ENCODE data around the gene MARS1. TPM values are rescaled to one million over a fixed set of nuclear protein-coding genes. Genes with fewer than 3 reads are reported as not detected.

MARS1 gene
- total RNA-seq, 2 experiments from 2014 or later = 203 to 204 TPM

- Histone ChIP-seq H3K27ac (ENCODE audit: low read depth in 1 of 2, low read length in 2 of 2) (no peak overlapping the region), H3K36me3 (ENCODE audit: insufficient read depth, low read length) (peaks cover 77% of the 10 kb centered on the region), H3K9me3 (ENCODE audit: control insufficient read depth in 1 of 2, insufficient read depth in 1 of 2, low read length in 2 of 2) (no peaks in the 10 kb centered on the region), H3K4me3 (ENCODE audit: low read length) (no peak overlapping the region), H3K27me3 (ENCODE audit: control insufficient read depth in 1 of 2, insufficient read depth in 2 of 2, low read length in 2 of 2) (no peaks in the 10 kb centered on the region), H3K4me1 (ENCODE audit: insufficient read depth, low read length) (peaks cover 38% of the 10 kb centered on the region)
- DNase-seq (no peak), ATAC-seq (ENCODE audit: poor library complexity) (no peak)
- no peak overlapping the region for H3K27ac Mint-ChIP-seq
- H3K4me1 Mint-ChIP-seq (ENCODE audit: low read depth) = peaks cover 18% of the 10 kb centered on the region
- POLR2A ChIA-PET = interaction anchor here (1.1 kb wide), 1 partner anchor 13 kb away, joined by 3 read pairs; no protein-coding TSS in a partner anchor
- peaks cover 83% of the 10 kb centered on the region for H3K36me3 Mint-ChIP-seq (ENCODE audit: low read depth)
- H3K4me3 Mint-ChIP-seq = no peak overlapping the region
- no peak for TF ChIP-seq CTCF (IDR thresholded peaks at IDR 0.05)
- intact Hi-C loops (cut with DNase I, micrococcal nuclease) = loop anchor here in 1 of 2 experiments (2.0 kb wide), 1 partner anchor 62 kb away; no protein-coding TSS in a partner anchor
- H3K9me3 Mint-ChIP-seq = no peaks in the 10 kb centered on the region
- H3K27me3 Mint-ChIP-seq = no peaks in the 10 kb centered on the region
- CTCF ChIA-PET = no interaction called here
These were observed 39.3 kb downstream of the MARS1 start for GRCh38 chr12:57527184-57527583.

GRCh38 chr12:57528176-57528575, 40.3 kb downstream of the MARS1 start:
- CTCF ChIA-PET = no interaction called here
- peaks cover 33% of the 10 kb centered on the region for H3K4me1 ChIP-seq (ENCODE audit: insufficient read depth, low read length)
- H3K36me3 ChIP-seq (ENCODE audit: insufficient read depth, low read length) = peaks cover 87% of the 10 kb centered on the region
- intact Hi-C loops (cut with DNase I, micrococcal nuclease) = no loop called here
- Mint-ChIP-seq H3K9me3 (no peaks in the 10 kb centered on the region), H3K4me3 (no peak overlapping the region), H3K4me1 (ENCODE audit: low read depth) (peaks cover 15% of the 10 kb centered on the region), H3K36me3 (ENCODE audit: low read depth) (peaks cover 90% of the 10 kb centered on the region), H3K27ac (no peak overlapping the region), H3K27me3 (no peaks in the 10 kb centered on the region)
- no peaks in the 10 kb centered on the region for H3K9me3 ChIP-seq (ENCODE audit: control insufficient read depth in 1 of 2, insufficient read depth in 1 of 2, low read length in 2 of 2)
- DNase-seq (no peak), ATAC-seq (ENCODE audit: poor library complexity) (no peak)
- POLR2A ChIA-PET = no interaction called here
- no peak overlapping the region for H3K4me3 ChIP-seq (ENCODE audit: low read length)
- TF ChIP-seq CTCF (IDR thresholded peaks at IDR 0.05) = no peak
- no peaks in the 10 kb centered on the region for H3K27me3 ChIP-seq (ENCODE audit: control insufficient read depth in 1 of 2, insufficient read depth in 2 of 2, low read length in 2 of 2)
- H3K27ac ChIP-seq (ENCODE audit: low read depth in 1 of 2, low read length in 2 of 2) = no peak overlapping the region

- Mint-ChIP-seq H3K4me3 (no peak overlapping the region), H3K27me3 (no peaks in the 10 kb centered on the region), H3K36me3 (ENCODE audit: low read depth) (peaks cover 90% of the 10 kb centered on the region), H3K27ac (peak overlapping the region; percentile 44), H3K9me3 (no peaks in the 10 kb centered on the region), H3K4me1 (ENCODE audit: low read depth) (peaks cover 7% of the 10 kb centered on the region)
- no peak overlapping the region for H3K4me3 ChIP-seq (ENCODE audit: low read length)
- ATAC-seq (ENCODE audit: poor library complexity) (no peak), DNase-seq (no peak)
- ChIA-PET POLR2A (no interaction called here), CTCF (no interaction called here)
- peaks cover 93% of the 10 kb centered on the region for H3K36me3 ChIP-seq (ENCODE audit: insufficient read depth, low read length)
- intact Hi-C loops (cut with DNase I, micrococcal nuclease) = no loop called here
- no peaks in the 10 kb centered on the region for H3K9me3 ChIP-seq (ENCODE audit: control insufficient read depth in 1 of 2, insufficient read depth in 1 of 2, low read length in 2 of 2)
- peaks cover 25% of the 10 kb centered on the region for H3K4me1 ChIP-seq (ENCODE audit: insufficient read depth, low read length)
- TF ChIP-seq CTCF (IDR thresholded peaks at IDR 0.05) = no peak
- H3K27me3 ChIP-seq (ENCODE audit: control insufficient read depth in 1 of 2, insufficient read depth in 2 of 2, low read length in 2 of 2) = no peaks in the 10 kb centered on the region
- no peak overlapping the region for H3K27ac ChIP-seq (ENCODE audit: low read depth in 1 of 2, low read length in 2 of 2)
These were observed 41.1 kb downstream of the MARS1 start for GRCh38 chr12:57528831-57529555.
